ENCODE results near the gene SZRD1.
A peak's percentile ranks its signal among the peaks of the same experiment; 100 is the strongest.

The SZRD1 gene

GRCh38 chr1:16394977-16395376, 27.9 kb downstream of the SZRD1 start:
- DNase-seq (ENCODE audit: low read depth) = no peak

GRCh38 chr1:16396591-16396990, 29.5 kb downstream of the SZRD1 start:
- peak; percentile 81 for DNase-seq (ENCODE audit: low read depth)

DNA sequence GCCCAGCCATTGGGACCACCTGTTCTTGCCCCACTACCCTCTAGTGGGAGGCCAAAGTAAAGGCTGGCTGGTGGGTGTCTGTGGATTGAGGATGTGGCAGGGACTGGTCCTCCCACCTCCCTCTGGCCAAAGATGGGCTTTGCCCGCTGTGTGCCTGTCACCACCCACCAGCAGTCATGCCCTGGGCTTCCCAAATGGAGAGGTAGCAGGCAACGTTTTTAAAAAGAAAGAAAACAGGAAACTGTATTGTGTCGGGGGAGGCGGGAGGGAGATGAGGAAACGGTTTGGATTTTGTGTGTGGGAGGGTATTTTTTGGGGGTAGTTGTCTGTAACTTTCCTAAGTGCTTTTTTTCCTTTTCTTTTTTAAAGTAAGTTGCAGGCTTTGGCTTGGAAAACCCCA, 30.1 kb downstream of the SZRD1 start:
- no peak for DNase-seq (ENCODE audit: low read depth)

DNA sequence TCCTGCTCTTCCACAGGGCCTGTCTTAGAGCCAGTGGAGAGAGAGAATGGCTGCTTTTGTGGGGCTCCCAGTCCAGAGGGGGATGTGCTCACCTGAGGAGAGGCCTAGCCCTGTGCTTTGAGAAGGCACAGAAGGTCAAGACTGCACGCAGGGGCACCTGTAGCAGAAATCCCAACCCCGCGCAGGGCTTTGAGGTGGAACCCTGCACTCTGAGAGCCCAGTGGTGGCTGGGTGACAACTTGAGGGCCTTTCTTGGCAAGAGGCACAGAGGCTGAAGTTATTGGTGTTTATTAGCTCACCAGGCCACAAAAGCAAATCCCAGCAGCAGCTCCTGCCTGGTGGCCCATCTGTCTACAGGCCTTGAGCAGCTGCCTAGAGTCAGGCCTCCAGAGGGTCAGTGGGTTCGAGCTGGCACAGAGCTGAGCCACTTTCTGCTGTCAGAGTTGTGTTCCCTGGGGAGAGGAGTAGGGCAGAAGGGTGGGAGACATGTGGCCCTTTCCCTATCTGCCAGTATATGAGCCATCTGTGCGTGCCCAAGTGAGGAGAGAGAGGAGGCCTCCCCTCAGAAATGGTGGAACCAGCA, 31.4 kb downstream of the SZRD1 start:
- no peak for DNase-seq (ENCODE audit: low read depth)

GRCh38 chr1:16402742-16403141, 35.7 kb downstream of the SZRD1 start:
- peak; percentile 53 for DNase-seq (ENCODE audit: low read depth)

GRCh38 chr1:16405441-16405840, 38.4 kb downstream of the SZRD1 start:
- no peak for DNase-seq (ENCODE audit: low read depth)

GRCh38 chr1:16406868-16407267, 39.8 kb downstream of the SZRD1 start:
- DNase-seq (ENCODE audit: low read depth) = no peak

- DNase-seq (ENCODE audit: low read depth) = no peak
Observed at GRCh38 chr1:16409536-16410152, 42.6 kb downstream of the SZRD1 start.

GRCh38 chr1:16410803-16411202, 43.8 kb downstream of the SZRD1 start:
- no peak for DNase-seq (ENCODE audit: low read depth)

DNA sequence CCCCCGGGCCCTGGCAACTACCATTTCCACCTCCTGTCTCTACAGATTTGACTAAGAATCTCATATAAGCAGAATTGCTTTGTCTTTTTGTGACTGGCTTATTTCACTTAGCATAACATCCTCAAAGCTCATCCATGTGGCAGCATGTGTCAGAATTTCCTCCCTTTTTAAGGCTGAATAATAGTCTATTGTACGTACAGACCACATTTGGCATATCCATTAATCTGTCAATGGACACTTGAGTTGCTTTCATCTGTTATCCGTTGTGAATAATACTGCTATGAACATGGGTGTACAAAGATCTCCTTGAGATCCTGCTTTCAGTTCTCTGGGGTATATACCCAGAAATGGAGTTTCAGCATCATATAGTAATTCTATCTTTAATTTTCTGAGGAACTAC, 46.1 kb downstream of the SZRD1 start:
- DNase-seq (ENCODE audit: low read depth) = no peak

DNA sequence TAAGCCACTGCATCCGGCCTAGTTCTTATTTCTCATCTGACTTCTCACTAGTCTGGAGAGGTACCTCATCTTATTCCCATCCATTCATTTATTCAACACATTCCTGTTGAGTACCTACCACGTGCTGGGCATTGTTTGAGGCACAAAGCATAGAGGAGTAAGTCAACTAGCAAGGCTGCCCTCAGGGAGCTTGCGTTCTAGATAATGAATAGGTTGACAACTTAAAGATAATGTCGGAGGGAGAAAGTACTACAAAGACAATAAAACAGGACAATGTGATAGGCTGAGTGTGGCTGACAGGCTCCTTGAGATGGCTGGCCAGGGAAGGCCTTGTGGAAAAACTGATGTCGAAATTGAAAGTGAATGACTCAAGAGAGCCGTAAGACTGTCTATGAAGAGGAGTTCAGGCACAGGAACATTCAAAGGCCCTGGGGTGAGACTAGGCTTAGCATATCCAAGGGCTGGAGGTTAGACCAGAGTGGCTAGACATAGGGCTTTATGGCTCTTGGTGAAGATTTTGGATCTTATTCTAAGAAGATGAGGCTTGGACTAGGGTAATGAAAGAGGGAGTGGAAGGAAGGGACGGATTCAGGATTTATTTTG, 51.9 kb downstream of the SZRD1 start:
- DNase-seq (ENCODE audit: low read depth) = peak; percentile 19

- DNase-seq (ENCODE audit: low read depth) = no peak
Observed at GRCh38 chr1:16420424-16421118, 53.5 kb downstream of the SZRD1 start.

GRCh38 chr1:16421201-16421600, 54.2 kb downstream of the SZRD1 start:
- no peak for DNase-seq (ENCODE audit: low read depth)

DNA sequence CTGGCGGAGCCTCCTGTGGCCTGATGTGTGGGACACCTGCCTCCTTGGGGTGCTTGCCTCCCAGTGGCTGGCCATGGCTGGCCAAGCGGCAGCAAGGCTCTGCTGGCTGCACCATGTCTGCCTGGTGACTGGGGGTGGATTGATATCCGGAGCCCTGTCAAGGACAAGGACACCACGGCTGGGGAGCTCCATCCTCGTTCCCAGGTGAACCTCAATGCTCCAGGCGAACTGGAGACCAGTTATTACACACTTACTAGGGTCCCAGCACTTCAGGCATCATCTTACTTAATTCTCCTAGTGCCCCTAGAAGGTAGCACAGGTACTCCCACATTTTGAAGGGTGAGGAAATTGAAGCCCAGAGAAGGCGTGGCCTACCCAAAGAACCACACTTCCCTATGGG, 55.0 kb downstream of the SZRD1 start:
- DNase-seq (ENCODE audit: low read depth) = no peak

DNA sequence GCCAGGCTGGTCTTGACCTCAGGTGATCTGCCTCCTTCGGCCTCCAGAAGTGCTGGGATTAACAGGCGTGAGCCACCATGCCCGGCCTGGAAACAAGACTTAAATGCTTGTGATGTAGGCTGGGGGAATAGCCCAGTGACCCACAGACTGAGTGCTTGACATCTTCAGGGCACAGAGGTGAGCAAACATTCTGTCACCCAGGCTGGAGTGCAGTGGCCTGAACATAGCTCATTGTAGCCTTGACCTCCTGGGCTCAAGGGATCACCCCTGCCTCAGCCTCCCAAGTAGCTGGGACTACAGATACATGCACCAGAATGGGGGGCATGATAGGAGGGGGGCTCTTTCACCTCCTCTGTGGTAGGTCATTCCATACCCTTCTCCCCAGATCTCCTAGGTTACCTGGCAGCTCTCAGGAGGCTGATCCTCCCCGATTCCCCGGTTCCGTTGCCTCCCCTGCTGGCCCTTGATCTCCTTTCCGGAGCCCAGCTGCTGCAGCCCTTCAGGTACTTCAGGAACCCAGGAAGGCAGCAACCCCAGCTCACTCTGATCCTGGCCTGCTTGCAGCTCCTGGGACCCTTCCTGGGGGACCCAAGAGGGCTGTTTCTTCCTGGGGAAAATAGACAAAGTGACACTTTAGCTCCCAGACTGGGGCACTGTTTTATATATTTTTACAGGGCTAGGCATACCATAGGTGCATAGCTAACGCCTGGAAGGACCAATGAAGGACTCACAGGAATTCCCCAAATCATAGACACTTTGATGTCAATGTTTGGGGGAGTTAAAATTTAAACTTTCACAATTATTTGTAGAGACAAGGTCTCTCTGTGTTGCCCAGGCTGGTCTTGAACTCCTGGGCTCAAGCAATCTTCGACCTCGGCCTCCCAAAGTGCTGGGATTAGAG, 58.3 kb downstream of the SZRD1 start:
- no peak for DNase-seq (ENCODE audit: low read depth)

DNA sequence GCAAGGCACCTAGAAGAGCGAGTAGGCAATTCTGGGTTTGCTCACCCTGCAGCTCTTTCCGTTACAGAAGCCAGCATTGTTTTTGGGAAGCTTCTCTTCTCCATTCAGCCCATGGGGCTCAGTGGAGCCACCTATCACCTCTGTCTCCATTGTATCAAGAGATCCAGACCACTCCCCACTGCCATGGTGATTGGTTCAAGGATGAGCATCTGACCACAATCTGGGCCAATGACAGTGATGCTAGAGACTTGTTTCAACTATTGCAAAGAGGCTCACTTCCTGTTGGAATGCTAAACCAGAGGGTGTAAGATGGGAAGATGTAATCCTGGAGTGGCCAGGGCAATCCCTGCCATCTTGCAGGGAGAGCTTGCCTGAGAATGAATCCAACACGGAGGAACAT, 63.6 kb downstream of the SZRD1 start:
- peak; percentile 31 for DNase-seq (ENCODE audit: low read depth)

DNA sequence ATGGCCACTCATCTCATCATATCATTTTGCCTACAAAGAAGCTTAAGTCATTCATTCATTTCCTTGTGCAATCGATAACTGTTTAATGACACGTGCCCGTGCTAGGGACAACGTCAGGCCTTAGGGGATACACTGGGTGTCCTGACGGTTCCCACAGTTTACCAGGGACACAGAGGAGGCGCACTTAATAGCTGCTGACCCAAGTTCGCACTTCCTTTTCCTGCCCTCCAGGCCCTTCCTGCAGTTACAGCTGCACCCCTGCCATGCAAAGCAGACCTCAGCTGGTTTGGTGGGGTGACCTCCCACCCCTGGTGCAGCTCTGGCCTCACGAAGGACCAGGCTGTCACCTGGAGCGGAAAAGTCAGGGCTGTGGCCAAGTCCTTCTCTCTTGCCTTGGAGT, 66.0 kb downstream of the SZRD1 start:
- DNase-seq (ENCODE audit: low read depth) = no peak

DNA sequence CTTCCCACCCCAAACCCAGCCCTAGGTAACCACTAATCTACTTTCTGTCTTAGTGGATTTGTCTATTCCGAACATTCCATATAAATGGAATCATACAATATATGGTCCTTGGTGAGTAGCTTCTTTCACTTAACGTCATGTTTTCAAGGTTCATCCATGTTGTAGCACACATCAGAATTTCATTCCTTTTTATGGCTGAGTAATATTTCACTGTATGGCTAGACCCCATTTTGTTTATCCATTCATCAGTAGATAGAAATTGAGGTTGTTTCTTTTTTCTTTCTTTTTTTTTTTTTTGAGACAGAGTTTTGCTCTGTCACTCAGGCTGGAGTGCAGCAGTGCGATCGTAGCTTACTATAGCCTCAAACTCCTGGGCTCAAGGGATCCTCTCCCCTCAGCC, 67.0 kb downstream of the SZRD1 start:
- no peak for DNase-seq (ENCODE audit: low read depth)

GRCh38 chr1:16434501-16434900, 67.5 kb downstream of the SZRD1 start:
- DNase-seq (ENCODE audit: low read depth) = peak; percentile 46

DNA sequence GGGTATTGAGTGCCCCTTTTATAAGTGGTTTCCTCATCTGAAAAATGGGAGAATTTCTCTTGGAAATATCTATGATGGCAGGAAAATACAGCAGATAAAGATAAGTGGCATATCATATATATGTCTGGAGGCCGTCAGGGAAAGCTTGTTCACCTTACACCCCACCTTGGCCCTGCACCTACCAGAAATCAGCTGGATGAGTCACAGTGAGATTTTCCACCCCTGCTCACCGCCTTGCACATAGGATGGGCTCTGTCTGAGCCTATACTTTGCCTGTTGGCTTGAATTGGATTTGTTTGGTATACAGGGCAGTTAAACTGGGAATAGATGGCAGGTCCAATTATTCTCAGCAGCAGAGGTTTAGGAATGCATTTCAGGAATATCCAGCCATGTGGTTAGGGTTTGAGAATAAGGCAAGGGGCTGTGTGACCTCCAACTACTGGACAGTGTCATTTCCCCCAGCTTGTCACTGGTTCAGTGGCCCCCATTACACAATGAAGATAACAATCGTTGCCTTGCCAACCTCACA, 70.0 kb downstream of the SZRD1 start, which contains the start of gene SPATA21:
SPATA21 (minus strand) TSS at position 479 of the 529 bp plus-strand sequence. CDS start 6,053 bp downstream, outside the sequence.
- no peak for DNase-seq (ENCODE audit: low read depth)

GRCh38 chr1:16438516-16438915, 71.5 kb downstream of the SZRD1 start:
- DNase-seq (ENCODE audit: low read depth) = no peak

GRCh38 chr1:16438924-16439323, 71.9 kb downstream of the SZRD1 start:
- DNase-seq (ENCODE audit: low read depth) = no peak

Data from EH (cell line).